Left lung (tissue), 10 donors: Measurements from ENCODE around the gene WASF2. TPM values are rescaled to one million over a fixed set of nuclear protein-coding genes. Genes with fewer than 3 reads are reported as not detected.

Experiments
- ATAC-seq: fragments of 200-7000 bp; cut with Tn5 transposase; one replicate; pipeline ENCODE4 v1.9.1; 2020; ENCODE audit warnings: moderate library complexity
- DNase-seq, 4 donors: peaks; one replicate each; pipeline ENCODE4 v3.0.0-alpha.2; 2013 to 2020
- H3K27ac ChIP-seq, 2 donors: fragments of 200-600 bp; sonication (generic) in 1 of 2; one replicate each; pipeline versions ENCODE4 v1.5.0 to v1.8.0; 2020 to 2021
- H3K27me3 ChIP-seq, 2 donors: fragments of 200-600 bp; sonication (generic) in 1 of 2; one replicate each; pipeline versions ENCODE4 v1.5.0 to v1.8.0; 2020 to 2021
- H3K36me3 ChIP-seq, 2 donors: fragments of 200-600 bp; sonication (generic) in 1 of 2; one replicate each; pipeline versions ENCODE4 v1.5.0 to v1.8.0; 2020 to 2021
- H3K4me1 ChIP-seq, 2 donors: fragments of 200-600 bp; one replicate each; pipeline ENCODE4 v1.8.0; 2021
- H3K4me3 ChIP-seq, 2 donors: fragments of 200-600 bp; sonication (generic) in 1 of 2; one replicate each; pipeline versions ENCODE4 v1.5.0 to v1.8.0; 2020 to 2021; ENCODE audit warnings: mild to moderate bottlenecking in 1 of 2
- H3K9me3 ChIP-seq, 2 donors: fragments of 200-600 bp; sonication (generic) in 1 of 2; one replicate each; pipeline versions ENCODE4 v1.5.0 to v1.8.0; 2020 to 2021
- intact Hi-C, 2 donors: fragments of 100-400 bp; cut with DNase I; formaldehyde crosslinking; loops; one replicate each; pipeline versions ENCODE4 v1.11.2 to v1.14.2; 2022
- polyA plus RNA-seq, 6 donors: library from polyadenylated mRNA; unstranded; fragments of 120-200 nt; gene quantifications; one replicate each; pipeline ENCODE4 v1.2.1, GENCODE V29; 2013; ENCODE audit not compliant: insufficient read length in 6 of 6
- total RNA-seq, 2 donors: library from RNA; stranded (reverse); fragmentation: NEBNext Ultra II Directional; extraction: Animal tissue kit (Norgen Biotek cat#: 25700); gene quantifications; one replicate each; pipeline ENCODE4 v1.2.1, GENCODE V29; 2021
- TF ChIP-seq, protein P1 (sequence below), 2 donors: fragments of 200-600 bp; sonication (generic) in 1 of 2; IDR thresholded peaks; one replicate each; pipeline versions ENCODE4 v1.5.0 to v1.8.0; 2021; ENCODE audit warnings: antibody characterized with exemption in 2 of 2
- donor health status: DM: no; HTN: yes; CAD: no.
- donor health status: DM: no; HTN: no; CAD: no.

The WASF2 gene
- total and polyA plus RNA-seq, 8 donors: 108 to 147 (median 134) TPM

- Histone ChIP-seq H3K4me1 (peaks cover 3 to 26% of the 10 kb centered on the region in 2 donors), H3K27ac (no peak overlapping the region), H3K4me3 (no peak overlapping the region), H3K27me3 (peaks cover 0 to 10% of the 10 kb centered on the region in 2 donors), H3K9me3 (no peaks in the 10 kb centered on the region), H3K36me3 (no peaks in the 10 kb centered on the region)
- TF ChIP-seq, protein P1, sequence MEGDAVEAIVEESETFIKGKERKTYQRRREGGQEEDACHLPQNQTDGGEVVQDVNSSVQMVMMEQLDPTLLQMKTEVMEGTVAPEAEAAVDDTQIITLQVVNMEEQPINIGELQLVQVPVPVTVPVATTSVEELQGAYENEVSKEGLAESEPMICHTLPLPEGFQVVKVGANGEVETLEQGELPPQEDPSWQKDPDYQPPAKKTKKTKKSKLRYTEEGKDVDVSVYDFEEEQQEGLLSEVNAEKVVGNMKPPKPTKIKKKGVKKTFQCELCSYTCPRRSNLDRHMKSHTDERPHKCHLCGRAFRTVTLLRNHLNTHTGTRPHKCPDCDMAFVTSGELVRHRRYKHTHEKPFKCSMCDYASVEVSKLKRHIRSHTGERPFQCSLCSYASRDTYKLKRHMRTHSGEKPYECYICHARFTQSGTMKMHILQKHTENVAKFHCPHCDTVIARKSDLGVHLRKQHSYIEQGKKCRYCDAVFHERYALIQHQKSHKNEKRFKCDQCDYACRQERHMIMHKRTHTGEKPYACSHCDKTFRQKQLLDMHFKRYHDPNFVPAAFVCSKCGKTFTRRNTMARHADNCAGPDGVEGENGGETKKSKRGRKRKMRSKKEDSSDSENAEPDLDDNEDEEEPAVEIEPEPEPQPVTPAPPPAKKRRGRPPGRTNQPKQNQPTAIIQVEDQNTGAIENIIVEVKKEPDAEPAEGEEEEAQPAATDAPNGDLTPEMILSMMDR (IDR thresholded peaks at IDR 0.05): no peak
- ATAC-seq (no peak), DNase-seq (no peak)
- intact Hi-C loops: loop anchor here in 1 of 2 donors (10.0 kb wide), 1 partner anchor 279 kb away; no protein-coding TSS in a partner anchor
These were observed 106.3 kb downstream of the WASF2 start for GRCh38 chr1:27383661-27384060.

- H3K4me3 ChIP-seq: peak within 1 kb of the TSS in 1 of 2 donors; percentile 24
- H3K36me3 ChIP-seq: no peaks in the 10 kb centered on the region
- DNase-seq (peak in 2 of 4 donors; percentile 77 to 90), ATAC-seq (peak; percentile 95)
- peaks cover 0 to 10% of the 10 kb centered on the region in 2 donors for H3K27me3 ChIP-seq
- H3K4me1 ChIP-seq: peaks cover 3 to 26% of the 10 kb centered on the region in 2 donors
- no peak within 1 kb of the TSS for H3K27ac ChIP-seq
- TF ChIP-seq, protein P1 (IDR thresholded peaks at IDR 0.05): no peak
- intact Hi-C loops: loop anchor here in 1 of 2 donors (10.0 kb wide), 1 partner anchor 278 kb away; no protein-coding TSS in a partner anchor
- no peaks in the 10 kb centered on the region for H3K9me3 ChIP-seq
These were observed 106.8 kb downstream of the WASF2 start, which contains the start of gene CD164L2 for GRCh38 chr1:27383039-27383605. CD164L2 (minus strand) TSS chr1:27383333; CDS start chr1:27383239, 94 bp downstream.

DNA sequence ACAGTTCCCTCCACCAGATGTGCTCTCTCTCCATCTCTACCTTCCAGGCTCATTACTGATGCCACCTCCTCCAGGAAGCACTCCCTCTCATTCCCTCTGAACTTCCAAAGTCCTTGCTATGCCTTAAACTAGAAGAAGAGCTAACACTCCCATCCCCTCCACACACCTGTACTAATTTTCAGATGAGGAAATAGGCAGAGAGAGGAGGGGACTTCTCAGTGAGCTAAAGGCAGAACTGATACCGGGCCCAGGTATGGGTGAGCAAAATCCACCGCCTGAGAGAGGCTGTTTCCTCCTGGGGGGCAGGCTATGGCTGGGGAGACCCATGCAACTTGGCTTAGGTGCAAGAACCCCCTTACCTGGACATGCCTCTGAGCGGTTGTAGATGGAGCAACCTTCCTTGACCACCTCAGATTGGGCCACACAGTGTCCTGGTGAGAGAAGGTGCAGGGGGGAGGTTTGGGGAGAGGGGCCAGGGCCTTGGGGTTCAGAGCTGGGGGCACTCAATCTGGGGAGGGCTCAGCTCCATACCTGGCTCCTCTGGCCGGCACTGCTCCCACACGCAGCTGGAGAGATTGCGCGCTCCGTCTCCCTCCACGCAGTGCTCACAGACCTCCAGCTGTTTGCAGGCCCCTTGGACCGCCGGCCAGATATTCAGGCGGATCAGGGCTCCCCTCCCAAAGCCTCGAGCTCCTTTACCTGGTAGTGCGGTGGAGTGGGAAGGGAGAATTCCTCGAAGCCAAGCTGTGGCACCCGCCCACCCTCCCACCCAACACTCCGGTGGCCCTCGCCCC, 107.8 kb downstream of the WASF2 start:
- no peak overlapping the region for H3K4me3 ChIP-seq

DNA sequence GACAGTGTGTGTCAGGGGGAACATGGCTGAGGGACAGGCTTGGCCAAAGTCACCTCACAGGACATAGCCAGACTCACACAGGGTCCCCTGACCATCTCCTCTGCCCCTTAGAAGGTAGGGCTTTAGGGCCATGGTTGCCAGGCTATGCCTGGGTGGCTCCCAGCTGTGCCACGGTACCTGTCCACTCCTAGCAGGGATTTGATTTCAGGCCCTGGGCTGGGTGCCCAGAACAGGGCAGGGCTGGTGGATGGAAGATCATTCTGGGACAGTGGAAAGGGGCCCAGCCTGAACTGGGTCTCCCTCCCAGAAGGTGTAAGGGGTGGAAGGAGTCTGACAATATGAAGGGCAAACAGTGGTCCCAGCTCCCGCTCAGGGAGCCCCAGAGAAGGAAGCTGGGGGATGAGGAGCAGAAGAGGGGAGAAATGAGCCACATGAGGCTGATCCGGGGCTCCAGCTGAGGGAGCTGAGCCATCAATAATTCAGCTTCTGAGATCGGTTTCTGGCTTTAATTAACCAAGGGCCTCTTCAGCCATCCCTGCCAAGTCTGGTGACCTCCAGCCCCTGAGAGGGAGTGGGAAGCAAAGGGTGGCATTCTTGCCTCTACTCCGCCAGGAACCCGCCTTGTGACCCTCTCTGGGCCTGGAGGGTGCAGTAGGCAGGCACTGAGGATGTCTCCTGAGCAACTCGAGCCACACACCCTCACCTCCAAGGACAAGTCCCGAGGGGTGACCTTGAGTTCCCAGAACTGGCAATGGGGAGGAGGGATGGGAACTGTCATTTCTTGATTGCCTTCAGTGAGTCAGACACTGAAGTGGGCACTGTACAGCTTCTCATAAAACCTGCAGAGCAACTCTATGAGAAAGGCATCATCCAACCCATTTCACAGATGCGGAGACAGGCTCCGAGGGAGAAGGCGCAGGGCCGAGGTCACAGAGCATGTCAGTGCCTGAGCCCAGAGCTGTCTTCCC, 108.9 kb downstream of the WASF2 start:
- no peaks in the 10 kb centered on the region for H3K9me3 ChIP-seq
- no peak overlapping the region for H3K4me3 ChIP-seq
- H3K27ac ChIP-seq: no peak overlapping the region
- H3K27me3 ChIP-seq: peaks cover 0 to 10% of the 10 kb centered on the region in 2 donors
- intact Hi-C loops: loop anchor here in 1 of 2 donors (10.0 kb wide), 1 partner anchor 276 kb away; no protein-coding TSS in a partner anchor
- ATAC-seq: peak; percentile 51
- no peaks in the 10 kb centered on the region for H3K36me3 ChIP-seq
- peaks cover 3 to 26% of the 10 kb centered on the region in 2 donors for H3K4me1 ChIP-seq
- TF ChIP-seq, protein P1 (IDR thresholded peaks at IDR 0.05): no peak
- DNase-seq: no peak

More for the DNA sequence above, 107.8 kb downstream of the WASF2 start:
- Histone ChIP-seq H3K4me1 (peaks cover 3 to 26% of the 10 kb centered on the region in 2 donors), H3K27me3 (peaks cover 0 to 10% of the 10 kb centered on the region in 2 donors), H3K27ac (no peak overlapping the region), H3K36me3 (no peaks in the 10 kb centered on the region), H3K9me3 (no peaks in the 10 kb centered on the region)
- DNase-seq (no peak), ATAC-seq (no peak)
- TF ChIP-seq, protein P1 (IDR thresholded peaks at IDR 0.05): no peak
- intact Hi-C loops: loop anchor here in 1 of 2 donors (10.0 kb wide), 1 partner anchor 277 kb away; no protein-coding TSS in a partner anchor
